Stimulated activated CD8-positive, alpha-beta memory T cell treated with anti-CD3 and anti-CD28 coated beads, Interleukin-15, amount 100 ng/mL, for 4 hours (primary cell): ENCODE results near the gene PODN.

Experiments used
- DNase-seq, 2 donors: peaks; one replicate each; pipeline ENCODE4 v3.0.0-alpha.2; 2020; ENCODE audit warnings: low read depth in 2 of 2

Gene PODN

GRCh38 chr1:53061859-53062707 lies at the start of gene PODN:
Gene PODN, plus strand, starts transcription at chr1:53062213. Its CDS starts 7,643 bp downstream, at chr1:53069856.
- no peak for DNase-seq

- peak; percentile 41 to 54 for DNase-seq
Observed at GRCh38 chr1:53014791-53015507, 47.1 kb upstream of the PODN start.

- no peak for DNase-seq
Observed at GRCh38 chr1:53015508-53015860, 46.5 kb upstream of the PODN start.

GRCh38 chr1:53016705-53017104 lies 45.3 kb upstream of the PODN start:
- DNase-seq: no peak

- no peak for DNase-seq
Observed at GRCh38 chr1:53020588-53020987, 41.4 kb upstream of the PODN start.

- no peak for DNase-seq
Observed at GRCh38 chr1:53022179-53022578, 39.8 kb upstream of the PODN start.

GRCh38 chr1:53023546-53023945 lies 38.5 kb upstream of the PODN start:
- no peak for DNase-seq

- DNase-seq: no peak
Observed at GRCh38 chr1:53024117-53024516, 37.9 kb upstream of the PODN start.

GRCh38 chr1:53025034-53025768 lies 36.8 kb upstream of the PODN start:
- no peak for DNase-seq

GRCh38 chr1:53025769-53026112 lies 36.3 kb upstream of the PODN start:
- DNase-seq: no peak

- no peak for DNase-seq
Observed at GRCh38 chr1:53026254-53026653, 35.8 kb upstream of the PODN start.

- no peak for DNase-seq
Observed at GRCh38 chr1:53031732-53032131, 30.3 kb upstream of the PODN start.

GRCh38 chr1:53037159-53037558 lies 24.9 kb upstream of the PODN start:
- no peak for DNase-seq

- no peak for DNase-seq
Observed at GRCh38 chr1:53038566-53038965, 23.4 kb upstream of the PODN start.

- DNase-seq: no peak
Observed at GRCh38 chr1:53043271-53043670, 18.7 kb upstream of the PODN start.

- DNase-seq: no peak
Observed at GRCh38 chr1:53044926-53045325, 17.1 kb upstream of the PODN start.

- DNase-seq: no peak
Observed at GRCh38 chr1:53046930-53047329, 15.1 kb upstream of the PODN start.

- DNase-seq: no peak
Observed at GRCh38 chr1:53047737-53048736, 14.0 kb upstream of the PODN start.

GRCh38 chr1:53048960-53049573 lies 12.9 kb upstream of the PODN start:
- no peak for DNase-seq

- DNase-seq: no peak
Observed at GRCh38 chr1:53049574-53049967, 12.4 kb upstream of the PODN start.

GRCh38 chr1:53050310-53050709 lies 11.7 kb upstream of the PODN start:
- no peak for DNase-seq
